ENCODE measurements around the gene NR3C2.

Gene NR3C2

GRCh38 chr4:148255344-148255720 is 186.9 kb downstream of the NR3C2 start:
- DNase-seq = no peak

GRCh38 chr4:148254621-148255343 is 187.4 kb downstream of the NR3C2 start:
- no peak for DNase-seq

- DNase-seq = no peak
Measured at GRCh38 chr4:148253768-148254167, 188.4 kb downstream of the NR3C2 start.

GRCh38 chr4:148248824-148249223 is 193.4 kb downstream of the NR3C2 start:
- no peak for DNase-seq

- DNase-seq = no peak
Measured at GRCh38 chr4:148245015-148245414, 197.2 kb downstream of the NR3C2 start.

- no peak for DNase-seq
Measured at GRCh38 chr4:148243837-148244236, 198.4 kb downstream of the NR3C2 start.

GRCh38 chr4:148240241-148240640 is 202.0 kb downstream of the NR3C2 start:
- no peak for DNase-seq

- no peak for DNase-seq
Measured at GRCh38 chr4:148239494-148239985, 202.7 kb downstream of the NR3C2 start.

GRCh38 chr4:148238811-148239493 is 203.3 kb downstream of the NR3C2 start:
- no peak for DNase-seq

GRCh38 chr4:148238086-148238485 is 204.1 kb downstream of the NR3C2 start:
- no peak for DNase-seq

GRCh38 chr4:148235809-148236208 is 206.4 kb downstream of the NR3C2 start:
- no peak for DNase-seq

- DNase-seq = no peak
Measured at GRCh38 chr4:148229798-148230197, 212.4 kb downstream of the NR3C2 start.

- no peak for DNase-seq
Measured at GRCh38 chr4:148229028-148229427, 213.2 kb downstream of the NR3C2 start.

- DNase-seq = no peak
Measured at GRCh38 chr4:148227147-148227546, 215.1 kb downstream of the NR3C2 start.

GRCh38 chr4:148226341-148226740 is 215.9 kb downstream of the NR3C2 start:
- no peak for DNase-seq

- DNase-seq = no peak
Measured at GRCh38 chr4:148225639-148226038, 216.6 kb downstream of the NR3C2 start.

GRCh38 chr4:148224476-148224875 is 217.7 kb downstream of the NR3C2 start:
- no peak for DNase-seq

GRCh38 chr4:148222991-148223660 is 219.1 kb downstream of the NR3C2 start:
- no peak for DNase-seq

- DNase-seq = no peak
Measured at GRCh38 chr4:148216866-148217814, 225.1 kb downstream of the NR3C2 start.

- no peak for DNase-seq
Measured at GRCh38 chr4:148216321-148216720, 225.9 kb downstream of the NR3C2 start.

GRCh38 chr4:148215202-148215601 is 227.0 kb downstream of the NR3C2 start:
- DNase-seq = no peak

GRCh38 chr4:148214529-148215166 is 227.6 kb downstream of the NR3C2 start:
- no peak for DNase-seq
